Body of pancreas (tissue), 4 donors: ENCODE measurements around the gene NUDT3.
"Not testable (repeated sequence)": the region's sequence is repeated elsewhere in the genome, so short reads cannot be mapped to it uniquely, and the experiment has no call there.

Experiments
- CTCF ChIP-seq, 7 experiments: fragments of 450-650 bp in 4 of 7; fragments of 200-600 bp in 3 of 7; sonication (generic) in 3 of 7; IDR thresholded peaks; one replicate each; pipeline ENCODE4 v1.5.1; 2016 to 2019; ENCODE audit warnings: antibody characterized with exemption in 7 of 7
- POLR2A ChIP-seq, 3 donors: fragments of 450-650 bp; IDR thresholded peaks; one replicate each; pipeline ENCODE4 v1.6.1; 2016; ENCODE audit warnings: antibody characterized with exemption in 3 of 3, mild to moderate bottlenecking in 2 of 3

- TF ChIP-seq CTCF, POLR2A (IDR thresholded peaks at IDR 0.05): not testable (repeated sequence)
Measured at GRCh38 chr6:34245761-34246140, 146.7 kb downstream of the NUDT3 start.
